H1 (cell line): ENCODE data around the gene PLCB1. TPM values are rescaled to one million over a fixed set of nuclear protein-coding genes. Genes with fewer than 3 reads are reported as not detected.

Experiments
- CTCF ChIA-PET: fragments of 300-600 bp; sonication (Branson Sonifier 250); formaldehyde crosslinking; loops from one replicate; lab custom pipeline; 2021; ENCODE audit not compliant: partially characterized antibody; lab: Charles Lee
- POLR2A ChIA-PET: fragments of 300-600 bp; sonication (Branson Sonifier 250); formaldehyde crosslinking; loops from one replicate; lab custom pipeline; 2021; ENCODE audit warnings: inconsistent platforms; ENCODE audit not compliant: partially characterized antibody; lab: Charles Lee
- DNase-seq, 2 experiments: peaks; one replicate each; pipeline versions ENCODE4 v3.0.0 to v3.0.0-alpha.2; 2010 to 2022; ENCODE audit warnings: low spot score in 2 of 2, low read depth in 1 of 2, mixed read lengths in 1 of 2
- FAIRE-seq: peaks from 2 replicates; lab custom pipeline; 2011; peaks lifted over from hg19 to GRCh38; lab: Jason Lieb, UNC
- H2AFZ ChIP-seq: 2 replicates; pipeline ENCODE4 v1.8.1; 2012; ENCODE audit warnings: low read length, inconsistent platforms
- H2AK5ac ChIP-seq: 2 replicates; pipeline ENCODE4 v1.6.1; 2013; ENCODE audit warnings: low read depth, low read length
- H2BK120ac ChIP-seq: replicated peaks from 2 replicates; pipeline ENCODE3; 2013; ENCODE audit warnings: low read depth, low read length, inconsistent platforms
- H2BK12ac ChIP-seq: 2 replicates; pipeline ENCODE4 v1.6.1; 2013; ENCODE audit warnings: low read depth, low read length
- H2BK15ac ChIP-seq: 2 replicates; pipeline ENCODE4 v1.6.1; 2013; ENCODE audit warnings: low read length
- H2BK20ac ChIP-seq: 2 replicates; pipeline ENCODE4 v1.6.1; 2013; ENCODE audit warnings: low read length
- H2BK5ac ChIP-seq: 2 replicates; pipeline ENCODE4 v1.6.1; 2013; ENCODE audit warnings: low read depth, low read length
- H3K14ac ChIP-seq: 2 replicates; pipeline ENCODE4 v1.6.1; 2013; ENCODE audit warnings: inconsistent platforms; ENCODE audit not compliant: insufficient read length
- H3K18ac ChIP-seq: 2 replicates; pipeline ENCODE4 v1.6.1; 2013; ENCODE audit warnings: low read length; ENCODE audit errors: extremely low read depth
- H3K23ac ChIP-seq: 2 replicates; pipeline ENCODE4 v1.6.1; 2013; ENCODE audit warnings: inconsistent platforms; ENCODE audit not compliant: insufficient read length
- H3K23me2 ChIP-seq: 2 replicates; pipeline ENCODE4 v1.6.1; 2013; ENCODE audit warnings: low read depth, low read length
- H3K27ac ChIP-seq: 2 replicates; pipeline ENCODE4 v1.6.1; 2011; ENCODE audit warnings: low read depth, low read length, inconsistent platforms
- H3K27me3 ChIP-seq, 4 experiments: replicated peaks in 1 of 4; 1 replicate in 1 of 4; 2 replicates in 3 of 4; pipeline versions ENCODE4 v1.6.1 to v1.8.1; 2011 to 2013; ENCODE audit warnings: low read length in 3 of 4, mild to moderate bottlenecking in 3 of 4, inconsistent platforms in 2 of 4, mixed read lengths in 2 of 4, moderate library complexity in 1 of 4; ENCODE audit not compliant: control insufficient read depth in 3 of 4, insufficient read depth in 3 of 4; ENCODE audit errors: extremely low read depth in 1 of 4
- H3K36me3 ChIP-seq, 4 experiments: 2 replicates each; pipeline versions ENCODE4 v1.6.1 to v1.8.1; 2011 to 2013; ENCODE audit warnings: mild to moderate bottlenecking in 4 of 4, low read length in 3 of 4, moderate library complexity in 2 of 4, control low read depth in 1 of 4, inconsistent platforms in 1 of 4; ENCODE audit not compliant: insufficient read depth in 4 of 4, control insufficient read depth in 2 of 4
- H3K4ac ChIP-seq: replicated peaks from 2 replicates; pipeline ENCODE3; 2013; ENCODE audit warnings: low read length, low read depth, mixed read lengths, inconsistent platforms; ENCODE audit not compliant: insufficient read length
- H3K4me1 ChIP-seq, 4 experiments: replicated peaks in 1 of 4; 1 replicate in 1 of 4; 2 replicates in 3 of 4; pipeline versions ENCODE4 v1.6.1 to v1.8.1; 2011 to 2013; ENCODE audit warnings: low read length in 3 of 4, inconsistent platforms in 2 of 4, mixed read lengths in 1 of 4; ENCODE audit not compliant: insufficient read depth in 4 of 4, control insufficient read depth in 3 of 4
- H3K4me2 ChIP-seq, 2 experiments: 2 replicates each; pipeline versions ENCODE4 v1.6.1 to v1.8.1; 2011 to 2013; ENCODE audit warnings: low read depth in 2 of 2, low read length in 2 of 2, control low read depth in 1 of 2, inconsistent platforms in 1 of 2, mild to moderate bottlenecking in 1 of 2; ENCODE audit not compliant: insufficient read depth in 1 of 2
- H3K4me3 ChIP-seq, 4 experiments: fragments of 200-600, 300-600 bp in 1 of 4; sonication (generic), shearing (Covaris generic), sonication (Bioruptor Twin) in 1 of 4; 2 replicates each; pipeline versions ENCODE4 v1.5.1 to v1.8.1; 2011 to 2016; ENCODE audit warnings: low read length in 4 of 4, low read depth in 3 of 4, control low read depth in 2 of 4, inconsistent platforms in 2 of 4, mild to moderate bottlenecking in 2 of 4, mixed read lengths in 1 of 4, moderate library complexity in 1 of 4; ENCODE audit not compliant: insufficient read depth in 2 of 4; ENCODE audit errors: extremely low read depth in 1 of 4
- H3K56ac ChIP-seq: replicated peaks from 2 replicates; pipeline ENCODE3; 2013; ENCODE audit warnings: low read depth, mild to moderate bottlenecking, mixed read lengths, low read length, inconsistent platforms; ENCODE audit not compliant: insufficient read length
- H3K79me1 ChIP-seq: 2 replicates; pipeline ENCODE4 v1.6.1; 2013; ENCODE audit warnings: low read depth, low read length, control low read depth
- H3K79me2 ChIP-seq, 2 experiments: 2 replicates each; pipeline versions ENCODE4 v1.6.1 to v1.8.1; 2012 to 2013; ENCODE audit warnings: low read length in 2 of 2, mild to moderate bottlenecking in 2 of 2, inconsistent platforms in 1 of 2; ENCODE audit not compliant: insufficient read depth in 2 of 2, control insufficient read depth in 1 of 2
- H3K9ac ChIP-seq, 4 experiments: replicated peaks in 1 of 4; 1 replicate in 1 of 4; 2 replicates in 3 of 4; pipeline versions ENCODE4 v1.6.1 to v1.8.1; 2011 to 2013; ENCODE audit warnings: low read depth in 3 of 4, low read length in 3 of 4, control low read depth in 2 of 4, mild to moderate bottlenecking in 2 of 4, moderate library complexity in 2 of 4, inconsistent platforms in 1 of 4; ENCODE audit errors: extremely low read depth in 1 of 4
- H3K9me3 ChIP-seq, 2 experiments: 2 replicates each; pipeline versions ENCODE4 v1.6.1 to v1.8.1; 2012 to 2013; ENCODE audit warnings: mild to moderate bottlenecking in 2 of 2, moderate library complexity in 2 of 2, control low read depth in 1 of 2, inconsistent platforms in 1 of 2, low read depth in 1 of 2, low read length in 1 of 2, mixed read lengths in 1 of 2; ENCODE audit not compliant: insufficient read depth in 2 of 2
- H4K20me1 ChIP-seq, 2 experiments: replicated peaks in 1 of 2; 2 replicates each; pipeline versions ENCODE3 to v1.8.1; 2011 to 2013; ENCODE audit warnings: inconsistent platforms in 2 of 2, low read length in 2 of 2, mild to moderate bottlenecking in 1 of 2; ENCODE audit not compliant: insufficient read depth in 2 of 2, control insufficient read depth in 1 of 2
- H4K5ac ChIP-seq: 2 replicates; pipeline ENCODE4 v1.6.1; 2013; ENCODE audit warnings: low read length, low read depth, mixed read lengths, inconsistent platforms; ENCODE audit not compliant: insufficient read length
- H4K8ac ChIP-seq: 2 replicates; pipeline ENCODE4 v1.8.0; 2013; ENCODE audit warnings: mild to moderate bottlenecking, moderate library complexity, low read length, inconsistent platforms; ENCODE audit not compliant: insufficient read depth; ENCODE audit errors: extremely low read depth
- H4K91ac ChIP-seq: replicated peaks from 2 replicates; pipeline ENCODE3; 2013; ENCODE audit warnings: low read length, mixed read lengths, inconsistent platforms; ENCODE audit not compliant: insufficient read length
- CHD1 ChIP-seq: IDR thresholded peaks from 2 replicates; pipeline ENCODE4 v1.6.1; 2012; ENCODE audit warnings: low read depth, low read length, improper control_type of control experiment
- EP300 ChIP-seq, 2 experiments: IDR thresholded peaks; 1 replicate in 1 of 2; 2 replicates in 1 of 2; pipeline ENCODE4 v1.6.1; 2011 to 2012; ENCODE audit warnings: low read depth in 2 of 2, low read length in 2 of 2, mild to moderate bottlenecking in 2 of 2, borderline replicate concordance in 1 of 2, inconsistent platforms in 1 of 2, moderate library complexity in 1 of 2
- GABPA ChIP-seq: IDR thresholded peaks from 2 replicates; pipeline ENCODE4 v1.6.1; 2011; ENCODE audit warnings: mild to moderate bottlenecking, low read length, moderate library complexity, borderline replicate concordance; ENCODE audit not compliant: insufficient read depth
- JUN ChIP-seq: IDR thresholded peaks from 2 replicates; pipeline ENCODE4 v1.6.1; 2011; ENCODE audit warnings: low read depth, mild to moderate bottlenecking, improper control_type of control experiment, low read length
- NANOG ChIP-seq: IDR thresholded peaks from 2 replicates; pipeline ENCODE4 v1.6.1; 2011; ENCODE audit warnings: low read length, low read depth, mild to moderate bottlenecking, inconsistent platforms; ENCODE audit not compliant: insufficient read depth, poor library complexity, severe bottlenecking
- POLR2AphosphoS5 ChIP-seq: IDR thresholded peaks from 2 replicates; pipeline ENCODE4 v1.6.1; 2011; ENCODE audit warnings: low read depth, low read length
- SAP30 ChIP-seq: fragments of 300-600 bp; sonication (generic); IDR thresholded peaks from 2 replicates; pipeline ENCODE4 v1.7.1; 2012; ENCODE audit warnings: low read length, moderate library complexity, mild to moderate bottlenecking, inconsistent platforms; ENCODE audit not compliant: insufficient read depth, insufficient replicate concordance
- SIN3A ChIP-seq, 2 experiments: IDR thresholded peaks in 1 of 2; conservative IDR thresholded peaks in 1 of 2; 2 replicates each; pipeline ENCODE4 v1.6.1; 2011 to 2012; ENCODE audit warnings: low read length in 2 of 2, improper control_type of control experiment in 1 of 2, low read depth in 1 of 2, mild to moderate bottlenecking in 1 of 2
- SP1 ChIP-seq: IDR thresholded peaks from 2 replicates; pipeline ENCODE4 v1.6.1; 2011; ENCODE audit warnings: low read depth, low read length
- SRF ChIP-seq: IDR thresholded peaks from 2 replicates; pipeline ENCODE4 v1.6.1; 2011; ENCODE audit warnings: mild to moderate bottlenecking, low read depth, low read length, moderate library complexity
- ZNF274 ChIP-seq: IDR thresholded peaks from 2 replicates; pipeline ENCODE4 v1.7.0; 2012; ENCODE audit warnings: low read length, borderline replicate concordance; ENCODE audit errors: extremely low read depth
- WGBS, 2 experiments: shearing (Covaris generic) in 1 of 2; methylation state at CpG; one replicate each; pipeline versions ENCODE4 v1.1.6 to v1.1.7; 2013 to 2015; ENCODE audit warnings: low lambda C conversion rate in 2 of 2, mixed read lengths in 2 of 2, inconsistent platforms in 1 of 2, low coverage in 1 of 2, missing lambda C conversion rate in 1 of 2; ENCODE audit not compliant: insufficient replicate concordance in 2 of 2, insufficient coverage in 1 of 2, insufficient read length in 1 of 2; ENCODE audit errors: extremely low coverage in 1 of 2, missing lambda C conversion rate in 1 of 2; 5-methylcytosine and 5-hydroxymethylcytosine counted together
- polyA plus RNA-seq, 7 experiments: library from polyadenylated mRNA; depleted of rRNA in 3 of 7; stranded (reverse) in 5 of 7; unstranded in 2 of 7; fragments of >200 nt in 5 of 7; fragments of 200-250 nt in 2 of 7; gene quantifications; 1 replicate in 5 of 7; 2 replicates in 1 of 7; 4 replicates in 1 of 7; pipeline versions ENCODE4 v1.2.1 to v1.2.3, GENCODE V29; 2011 to 2013; ENCODE audit warnings: missing spikeins in 2 of 7, mixed read lengths in 2 of 7
- total RNA-seq: library from RNA; stranded (reverse); fragmentation: NEBNext Ultra II Directional; extraction: Animal tissue kit (Norgen Biotek cat#: 25700); gene quantifications from 2 replicates; pipeline ENCODE4 v1.2.1, GENCODE V29; 2021

Gene PLCB1
- total and polyA plus RNA-seq, 2 of the 8 experiments (the other 6 are each of a cell fraction or from before 2014, with no cell fraction given): 2.6 to 9.1 TPM

DNA sequence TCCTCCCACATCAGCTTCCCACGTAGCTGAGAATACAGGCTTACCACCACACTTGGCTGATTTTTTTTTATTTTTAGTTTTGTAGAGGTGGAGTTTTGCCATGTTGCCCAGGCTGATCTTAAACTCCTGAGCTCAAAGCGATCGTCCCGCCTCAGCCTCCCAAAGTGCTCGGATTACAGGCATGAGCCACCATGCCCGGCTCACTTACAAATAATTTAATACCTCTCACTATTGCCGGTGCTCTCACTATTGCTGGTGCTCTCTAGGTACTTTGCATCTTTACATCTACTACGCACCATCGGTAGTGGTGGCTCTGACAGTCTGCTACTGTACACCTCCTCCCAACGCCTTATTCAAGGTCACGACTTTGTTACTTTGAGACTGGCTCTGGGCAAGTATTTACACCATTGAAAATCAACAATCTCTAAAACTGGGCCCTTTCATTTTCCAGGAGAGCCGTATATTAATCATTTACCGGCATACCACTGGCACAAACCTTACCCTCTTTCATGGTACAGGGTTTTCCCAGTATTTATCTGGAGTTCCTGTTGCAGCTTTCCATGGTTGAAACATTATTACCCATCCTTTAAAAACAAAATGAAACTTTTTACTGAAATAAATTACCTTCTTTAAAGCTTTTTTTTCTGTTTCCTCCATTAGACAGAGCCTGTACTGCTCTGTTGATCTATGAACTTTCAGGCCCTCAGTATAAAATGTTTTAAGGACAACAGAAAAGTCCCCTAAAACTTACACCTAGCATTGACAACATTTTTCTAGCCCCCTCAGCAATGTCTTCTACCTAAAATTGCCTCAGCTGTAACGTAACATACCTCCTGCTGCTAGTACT lies 677.3 kb downstream of the PLCB1 start:
- Histone ChIP-seq H4K8ac (no peak overlapping the region), H2AK5ac (no peak overlapping the region), H4K20me1 (no peaks in the 10 kb centered on the region), H3K36me3 (no peaks in the 10 kb centered on the region), H3K56ac (no peak overlapping the region), H3K79me2 (no peaks in the 10 kb centered on the region), H3K4me3 (no peak overlapping the region), H3K18ac (peak overlapping the region; percentile 62; the same call in 1 of the 2 replicates), H2BK12ac (no peak overlapping the region), H3K27me3 (no peaks in the 10 kb centered on the region), H3K23me2 (no peaks in the 10 kb centered on the region; the same call in 1 of the 2 replicates), H2AFZ (no peak overlapping the region), H3K4ac (no peak overlapping the region), H3K23ac (no peak overlapping the region), H3K14ac (no peak overlapping the region), H3K27ac (no peak overlapping the region), H3K9ac (no peak overlapping the region), H3K9me3 (no peaks in the 10 kb centered on the region), H4K5ac (no peak overlapping the region), H3K4me1 (peaks cover 5 to 28% (median 26%) of the 10 kb centered on the region in 4 experiments), H2BK20ac (0 out of 2 replicates have a peak overlapping the region, but pooled peaks have one; percentile 25), H3K4me2 (no peak overlapping the region), H2BK120ac (no peak overlapping the region), H3K79me1 (no peaks in the 10 kb centered on the region), H2BK5ac (peak overlapping the region; percentile 31; the same call in 1 of the 2 replicates), H4K91ac (peak overlapping the region; percentile 48), H2BK15ac (peak overlapping the region; percentile 95; the same call in 1 of the 2 replicates)
- 83% methylated on average over 14 of the region's 14 CpGs; no CpG with 5 or more reads in 1 of the 2 experiments for WGBS, 2 experiments
- DNase-seq (no peak), FAIRE-seq (no peak)
- POLR2A ChIA-PET: interaction anchor here (1.3 kb wide), 1 partner anchor 260 kb away, joined by 3 read pairs; the partner anchor contains the start of gene PLCB4
- CTCF ChIA-PET: interaction anchor here (0.6 to 1.8 kb wide), 8 partner anchors 19 to 499 kb away, joined by 3 to 5 read pairs (median 3); no protein-coding TSS in a partner anchor
- TF ChIP-seq JUN (no peak), SIN3A (conservative IDR thresholded peaks at IDR 0.05 in 1 of 2, IDR thresholded peaks at IDR 0.05 in 1 of 2; ENCODE audit: low read depth in 1 of 2, low read length in 2 of 2) (no peak), ZNF274 (no peak), CHD1 (no peak), GABPA (no peak), POLR2AphosphoS5 (no peak), SAP30 (no peak), EP300 (IDR thresholded peaks at IDR 0.05; ENCODE audit: borderline replicate concordance in 1 of 2, low read depth in 2 of 2, low read length in 2 of 2) (no peak), NANOG (no peak), SRF (no peak), SP1 (no peak)
